Activated T-helper 2 cell treated with anti-CD3 and anti-CD28 coated beads, Interferon-gamma antibody, Interleukin-2, Interleukin-4, amounts not matched to agents 10 μg/mL and 5 μg/mL and 100 μg/mL, durations not matched to agents 14 hours and 24 hours and 36 hours (primary cell): ENCODE data around the gene NME3. TPM values are rescaled to one million over a fixed set of nuclear protein-coding genes. Genes with fewer than 3 reads are reported as not detected.

Experiments used
- DNase-seq: peaks from one replicate; pipeline ENCODE4 v3.0.0; 2021; ENCODE audit warnings: low spot score
- H3K27ac Mint-ChIP-seq: one replicate; pipeline ENCODE4 v1.8.0; 2021; ENCODE audit warnings: mixed read lengths
- H3K27me3 Mint-ChIP-seq: one replicate; pipeline ENCODE4 v1.8.0; 2021; ENCODE audit warnings: low read depth, mixed read lengths
- H3K36me3 Mint-ChIP-seq: one replicate; pipeline ENCODE4 v1.8.0; 2021; ENCODE audit warnings: low read depth, mixed read lengths
- H3K4me1 Mint-ChIP-seq: one replicate; pipeline ENCODE4 v1.8.0; 2021; ENCODE audit warnings: low read depth, mixed read lengths
- H3K4me3 Mint-ChIP-seq: one replicate; pipeline ENCODE4 v1.8.0; 2021; ENCODE audit warnings: low read depth, mild to moderate bottlenecking, moderate library complexity, mixed read lengths
- H3K9me3 Mint-ChIP-seq: one replicate; pipeline ENCODE4 v1.8.0; 2021; ENCODE audit warnings: mixed read lengths
- intact Hi-C: fragments of 100-400 bp; cut with micrococcal nuclease; formaldehyde crosslinking; loops from one replicate; pipeline ENCODE4 v1.15.1; 2023
- total RNA-seq: library from RNA; stranded (reverse); gene quantifications from 2 replicates; pipeline ENCODE4 v1.2.3, GENCODE V29; 2022

NME3 gene
- total RNA-seq, 1 donor from 2014 or later = 46.1 TPM

DNA sequence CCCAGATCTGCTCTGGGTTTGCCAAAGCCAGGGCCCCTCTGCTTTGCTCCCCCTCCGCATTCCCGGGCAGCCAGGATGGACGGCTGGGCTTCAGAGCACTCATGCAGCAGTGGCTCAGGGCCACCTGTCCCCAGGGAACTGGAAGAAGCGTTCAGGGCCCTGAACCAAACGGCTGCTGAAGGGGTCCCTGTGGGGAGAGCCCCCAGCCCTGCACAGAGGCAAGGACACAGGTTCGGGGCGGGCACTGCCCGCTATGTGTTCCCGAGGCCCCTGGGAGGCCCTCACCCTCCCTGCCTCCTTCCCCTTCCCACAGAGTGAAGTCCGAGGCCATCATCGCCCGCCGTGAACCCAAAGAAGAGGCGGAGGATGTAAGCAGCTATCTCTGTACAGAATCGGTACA, 10.4 kb downstream of the NME3 start:
- no peak overlapping the region for H3K4me3 Mint-ChIP-seq
- peaks cover 18% of the 10 kb centered on the region for H3K36me3 Mint-ChIP-seq
- no peaks in the 10 kb centered on the region for H3K4me1 Mint-ChIP-seq
- no peaks in the 10 kb centered on the region for H3K9me3 Mint-ChIP-seq
- no peak for DNase-seq
- intact Hi-C loops = no loop called here
- no peaks in the 10 kb centered on the region for H3K27me3 Mint-ChIP-seq
- H3K27ac Mint-ChIP-seq = no peak overlapping the region

DNA sequence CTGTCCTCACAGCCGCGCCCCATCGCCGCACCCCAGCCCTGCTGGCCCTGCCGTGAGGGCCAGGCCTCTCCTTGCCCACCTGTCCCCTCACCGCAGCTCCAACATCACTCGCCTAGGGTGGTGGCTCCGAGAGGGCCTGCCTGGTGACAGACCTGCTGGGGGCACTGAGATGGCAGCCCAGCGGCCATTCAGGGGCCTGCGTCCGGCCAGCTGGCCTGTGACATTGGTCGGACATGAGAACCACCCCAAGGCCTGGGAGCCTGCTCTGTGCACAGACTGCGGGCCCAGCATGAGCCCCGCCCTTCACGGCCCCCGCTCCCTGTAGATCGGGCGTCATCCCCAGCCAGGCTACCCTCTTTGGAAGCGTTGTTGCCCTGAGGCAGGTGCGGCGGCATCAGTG, 11.8 kb downstream of the NME3 start:
- Mint-ChIP-seq H3K4me1 (no peaks in the 10 kb centered on the region), H3K4me3 (no peak overlapping the region), H3K9me3 (no peaks in the 10 kb centered on the region), H3K36me3 (peaks cover 21% of the 10 kb centered on the region), H3K27ac (no peak overlapping the region), H3K27me3 (no peaks in the 10 kb centered on the region)
- no peak for DNase-seq
- intact Hi-C loops = no loop called here

- intact Hi-C loops = no loop called here
- no peaks in the 10 kb centered on the region for H3K9me3 Mint-ChIP-seq
- DNase-seq = no peak
- H3K27me3 Mint-ChIP-seq = no peaks in the 10 kb centered on the region
- H3K36me3 Mint-ChIP-seq = peaks cover 21% of the 10 kb centered on the region
- no peak overlapping the region for H3K4me3 Mint-ChIP-seq
- no peaks in the 10 kb centered on the region for H3K4me1 Mint-ChIP-seq
- no peak overlapping the region for H3K27ac Mint-ChIP-seq
These were observed 12.4 kb downstream of the NME3 start for GRCh38 chr16:1758923-1759322.

- H3K36me3 Mint-ChIP-seq = peaks cover 22% of the 10 kb centered on the region
- no peak overlapping the region for H3K4me3 Mint-ChIP-seq
- H3K4me1 Mint-ChIP-seq = no peaks in the 10 kb centered on the region
- DNase-seq = no peak
- intact Hi-C loops = no loop called here
- H3K9me3 Mint-ChIP-seq = no peaks in the 10 kb centered on the region
- no peak overlapping the region for H3K27ac Mint-ChIP-seq
- no peaks in the 10 kb centered on the region for H3K27me3 Mint-ChIP-seq
These were observed 13.5 kb downstream of the NME3 start for GRCh38 chr16:1757714-1758461.

DNA sequence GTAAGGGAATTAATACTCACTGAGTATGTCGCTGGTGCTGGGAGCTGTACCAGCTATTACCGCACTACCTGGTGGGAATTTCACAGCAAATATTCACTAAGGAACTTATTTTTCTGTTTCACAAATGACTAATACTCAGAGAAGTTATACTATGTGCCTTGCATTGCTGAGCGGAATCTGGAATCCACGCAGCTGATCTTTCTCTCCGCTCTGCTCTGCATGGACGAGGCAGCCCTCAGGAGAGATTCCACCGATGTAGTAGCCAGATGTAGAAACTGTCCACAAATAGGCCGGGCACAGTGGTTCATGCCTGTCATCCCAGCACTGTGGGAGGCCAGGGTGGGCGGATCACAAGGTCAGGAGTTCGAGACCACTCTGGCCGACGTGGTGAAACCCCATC, 17.1 kb downstream of the NME3 start:
- intact Hi-C loops = no loop called here
- Mint-ChIP-seq H3K4me3 (no peak overlapping the region), H3K27me3 (no peaks in the 10 kb centered on the region), H3K9me3 (no peaks in the 10 kb centered on the region), H3K4me1 (no peaks in the 10 kb centered on the region), H3K36me3 (peaks cover 6% of the 10 kb centered on the region), H3K27ac (no peak overlapping the region)
- DNase-seq = no peak

DNA sequence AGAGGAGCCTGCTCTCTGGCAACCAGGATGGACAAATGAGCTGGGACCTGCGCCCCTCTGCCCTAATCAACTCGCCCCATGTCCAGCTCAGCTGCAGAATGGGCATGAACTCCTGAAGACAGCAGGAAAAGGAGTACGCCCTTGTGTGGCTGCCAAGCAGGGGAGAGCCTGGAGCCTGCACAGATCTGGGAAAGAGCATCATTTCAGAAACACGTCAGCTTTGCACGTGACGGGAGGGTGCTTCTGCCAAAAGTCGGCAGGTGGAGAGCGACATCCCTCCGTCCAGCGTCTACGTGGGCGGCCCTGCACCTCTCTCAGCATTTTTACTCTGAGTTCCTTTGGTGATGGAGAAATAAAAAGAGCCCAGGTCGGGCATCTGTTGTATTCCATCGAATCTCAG, 18.5 kb downstream of the NME3 start:
- H3K36me3 Mint-ChIP-seq = peaks cover 12% of the 10 kb centered on the region
- no peak overlapping the region for H3K27ac Mint-ChIP-seq
- no peaks in the 10 kb centered on the region for H3K9me3 Mint-ChIP-seq
- intact Hi-C loops = no loop called here
- H3K27me3 Mint-ChIP-seq = no peaks in the 10 kb centered on the region
- DNase-seq = no peak
- no peak overlapping the region for H3K4me3 Mint-ChIP-seq
- no peaks in the 10 kb centered on the region for H3K4me1 Mint-ChIP-seq

DNA sequence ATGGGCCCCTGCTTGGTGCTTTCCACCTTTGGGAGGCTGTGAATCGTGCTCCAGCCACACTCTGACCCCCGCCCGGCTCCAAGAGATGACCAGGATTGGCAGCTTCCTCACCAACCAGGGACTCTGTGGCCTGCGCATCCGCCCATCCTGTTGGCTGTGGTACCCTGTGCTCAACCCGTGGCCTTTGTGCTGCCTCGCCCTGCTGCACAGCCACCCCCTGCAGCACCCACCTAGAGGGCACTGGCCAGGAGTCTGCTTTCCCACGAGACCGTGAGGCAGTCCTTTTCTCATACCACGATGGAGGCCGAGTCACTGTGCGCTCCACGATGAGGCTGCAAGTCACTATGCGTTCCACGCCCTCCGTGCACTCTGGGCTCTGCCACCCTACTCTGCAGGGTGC, 19.4 kb downstream of the NME3 start:
- Mint-ChIP-seq H3K4me1 (no peaks in the 10 kb centered on the region), H3K27ac (no peak overlapping the region), H3K9me3 (no peaks in the 10 kb centered on the region), H3K36me3 (peaks cover 15% of the 10 kb centered on the region), H3K27me3 (no peaks in the 10 kb centered on the region), H3K4me3 (no peak overlapping the region)
- no peak for DNase-seq
- intact Hi-C loops = no loop called here

DNA sequence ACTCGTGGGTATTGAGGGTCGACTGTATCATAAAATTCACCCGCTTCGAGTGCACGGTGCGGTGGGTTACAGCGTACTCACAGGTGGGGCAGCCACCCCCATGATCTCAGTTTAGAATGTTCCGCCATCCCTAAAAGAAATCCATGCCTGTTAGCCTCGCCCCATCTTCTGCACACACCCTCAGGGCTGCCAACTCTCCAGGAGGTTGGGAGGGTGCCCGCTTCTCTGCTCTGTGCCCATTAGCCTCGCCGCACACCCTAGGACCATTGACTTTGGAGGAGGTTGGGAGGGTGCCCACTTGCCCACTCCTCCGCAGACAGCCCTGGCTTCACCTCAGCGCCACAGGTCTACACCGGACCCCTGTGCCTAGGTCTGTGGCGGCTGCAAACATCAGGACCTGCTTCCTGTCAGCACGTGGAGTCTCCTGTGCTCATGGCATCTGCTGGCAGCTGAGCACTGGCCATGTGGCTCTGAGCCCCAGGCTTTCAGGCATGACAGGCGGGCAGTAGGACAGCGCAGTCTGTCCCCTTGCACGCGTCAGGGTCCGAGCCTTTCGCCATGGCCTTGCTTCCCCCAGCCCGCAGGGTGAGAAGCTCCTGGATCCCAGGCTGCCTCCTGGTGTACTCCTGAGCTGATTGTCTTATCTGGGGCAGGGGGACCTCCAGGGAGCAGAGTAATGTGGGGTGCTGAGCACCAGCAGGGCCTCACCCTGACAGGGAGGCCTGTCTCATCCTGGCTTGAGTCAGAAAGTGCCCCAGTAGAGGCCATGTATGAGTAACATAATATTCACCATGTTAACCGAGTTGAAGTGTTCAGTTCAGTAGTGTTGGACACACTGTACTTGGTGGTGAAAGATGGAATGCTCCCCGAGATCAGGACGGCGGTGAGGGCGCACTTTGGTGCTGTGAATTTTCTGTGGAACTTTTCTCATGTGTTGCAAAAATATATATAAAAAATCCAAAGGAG, 21.9 kb downstream of the NME3 start:
- Mint-ChIP-seq H3K27ac (no peak overlapping the region), H3K9me3 (no peaks in the 10 kb centered on the region), H3K27me3 (no peaks in the 10 kb centered on the region), H3K4me3 (no peak overlapping the region), H3K36me3 (peaks cover 16% of the 10 kb centered on the region), H3K4me1 (no peaks in the 10 kb centered on the region)
- intact Hi-C loops = no loop called here
- no peak for DNase-seq

GRCh38 chr16:1747934-1748333, 23.4 kb downstream of the NME3 start:
- H3K27ac Mint-ChIP-seq = no peak overlapping the region
- no peaks in the 10 kb centered on the region for H3K9me3 Mint-ChIP-seq
- DNase-seq = no peak
- H3K27me3 Mint-ChIP-seq = no peaks in the 10 kb centered on the region
- H3K4me3 Mint-ChIP-seq = no peak overlapping the region
- H3K4me1 Mint-ChIP-seq = no peaks in the 10 kb centered on the region
- intact Hi-C loops = no loop called here
- peaks cover 20% of the 10 kb centered on the region for H3K36me3 Mint-ChIP-seq

DNA sequence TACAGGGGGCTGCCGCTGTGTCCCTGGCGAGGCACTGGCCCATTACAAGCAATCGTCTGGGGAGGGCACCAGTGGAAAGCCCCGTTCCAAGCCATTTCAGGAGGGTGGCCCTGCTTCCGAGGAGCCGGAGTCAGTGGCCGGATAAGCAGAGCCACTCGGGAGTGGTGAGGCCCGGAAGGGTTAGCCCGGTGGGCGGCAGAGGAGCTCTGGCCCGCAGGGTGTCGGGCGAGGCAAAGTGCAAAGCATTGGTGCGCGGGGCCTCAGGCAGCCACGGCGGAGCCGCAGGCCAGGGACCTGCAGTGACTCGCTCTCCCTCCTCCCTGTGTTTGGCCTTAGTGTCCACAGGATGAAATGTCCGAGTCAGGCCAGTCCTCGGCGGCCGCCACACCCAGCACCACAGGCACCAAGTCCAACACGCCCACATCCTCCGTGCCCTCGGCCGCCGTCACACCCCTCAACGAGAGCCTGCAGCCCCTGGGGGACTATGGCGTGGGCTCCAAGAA, 24.6 kb downstream of the NME3 start:
- Mint-ChIP-seq H3K9me3 (no peaks in the 10 kb centered on the region), H3K4me1 (no peaks in the 10 kb centered on the region), H3K36me3 (peaks cover 17% of the 10 kb centered on the region), H3K27me3 (no peaks in the 10 kb centered on the region), H3K4me3 (no peak overlapping the region), H3K27ac (no peak overlapping the region)
- intact Hi-C loops = no loop called here
- no peak for DNase-seq

GRCh38 chr16:1745900-1746692, 25.2 kb downstream of the NME3 start:
- Mint-ChIP-seq H3K4me3 (no peak overlapping the region), H3K27me3 (no peaks in the 10 kb centered on the region), H3K36me3 (peaks cover 17% of the 10 kb centered on the region), H3K27ac (no peak overlapping the region), H3K9me3 (no peaks in the 10 kb centered on the region), H3K4me1 (no peaks in the 10 kb centered on the region)
- intact Hi-C loops = no loop called here
- DNase-seq = no peak

GRCh38 chr16:1745181-1745899, 26.0 kb downstream of the NME3 start:
- H3K4me1 Mint-ChIP-seq = no peaks in the 10 kb centered on the region

More at GRCh38 chr16:1745181-1745899, 26.0 kb downstream of the NME3 start:
- Mint-ChIP-seq H3K27ac (no peak overlapping the region), H3K36me3 (peaks cover 17% of the 10 kb centered on the region), H3K27me3 (no peaks in the 10 kb centered on the region), H3K9me3 (no peaks in the 10 kb centered on the region), H3K4me3 (no peak overlapping the region)
- no peak for DNase-seq
- intact Hi-C loops = no loop called here
